ENCODE data around the gene SLC44A1. TPM values are rescaled to one million over a fixed set of nuclear protein-coding genes. Genes with fewer than 3 reads are reported as not detected.

Gene SLC44A1
- total and polyA plus RNA-seq, 2 donors from 2014 or later = 17.4 to 42.3 TPM

DNA sequence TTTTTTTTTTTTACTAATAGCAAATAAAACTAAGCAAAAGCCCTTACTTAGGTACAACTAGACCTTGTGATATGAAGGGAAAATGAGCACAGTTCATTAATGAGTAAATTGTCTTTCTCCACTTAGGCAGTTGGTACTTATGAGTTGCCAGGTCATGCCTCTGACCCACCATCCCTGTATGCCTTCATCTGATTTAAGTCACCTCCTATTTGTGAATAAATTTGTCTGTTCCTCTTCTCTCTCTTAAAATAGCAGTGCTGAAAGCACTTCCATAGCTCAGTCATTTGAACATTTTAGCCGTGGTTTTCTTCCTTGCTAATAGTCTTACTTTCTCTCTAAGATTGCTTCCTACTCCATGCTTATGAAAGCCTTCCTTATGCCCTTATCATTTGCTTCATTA lies 61.4 kb downstream of the SLC44A1 start:
- H3K27me3 ChIP-seq (ENCODE audit: control insufficient read depth, insufficient read depth, low read length) = no peaks in the 10 kb centered on the region
- no peak for DNase-seq
- intact Hi-C loops (cut with DNase I) = no loop called here
- H3K27ac ChIP-seq (ENCODE audit: low read depth in 2 of 2, low read length in 2 of 2) = peak overlapping the region in 1 of 2 donors; percentile 35
- H3K36me3 ChIP-seq (ENCODE audit: control insufficient read depth in 2 of 3, insufficient read depth in 3 of 3, low read length in 3 of 3) = peaks cover 0 to 2% (median 0%) of the 10 kb centered on the region in 3 donors
- TF ChIP-seq, protein P1, sequence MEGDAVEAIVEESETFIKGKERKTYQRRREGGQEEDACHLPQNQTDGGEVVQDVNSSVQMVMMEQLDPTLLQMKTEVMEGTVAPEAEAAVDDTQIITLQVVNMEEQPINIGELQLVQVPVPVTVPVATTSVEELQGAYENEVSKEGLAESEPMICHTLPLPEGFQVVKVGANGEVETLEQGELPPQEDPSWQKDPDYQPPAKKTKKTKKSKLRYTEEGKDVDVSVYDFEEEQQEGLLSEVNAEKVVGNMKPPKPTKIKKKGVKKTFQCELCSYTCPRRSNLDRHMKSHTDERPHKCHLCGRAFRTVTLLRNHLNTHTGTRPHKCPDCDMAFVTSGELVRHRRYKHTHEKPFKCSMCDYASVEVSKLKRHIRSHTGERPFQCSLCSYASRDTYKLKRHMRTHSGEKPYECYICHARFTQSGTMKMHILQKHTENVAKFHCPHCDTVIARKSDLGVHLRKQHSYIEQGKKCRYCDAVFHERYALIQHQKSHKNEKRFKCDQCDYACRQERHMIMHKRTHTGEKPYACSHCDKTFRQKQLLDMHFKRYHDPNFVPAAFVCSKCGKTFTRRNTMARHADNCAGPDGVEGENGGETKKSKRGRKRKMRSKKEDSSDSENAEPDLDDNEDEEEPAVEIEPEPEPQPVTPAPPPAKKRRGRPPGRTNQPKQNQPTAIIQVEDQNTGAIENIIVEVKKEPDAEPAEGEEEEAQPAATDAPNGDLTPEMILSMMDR (IDR thresholded peaks at IDR 0.05; ENCODE audit: borderline replicate concordance, extremely low read depth, insufficient read depth) = no peak
- H3K9ac ChIP-seq (ENCODE audit: low read length in 3 of 3) = peak overlapping the region in 1 of 3 donors; percentile 2
- peaks cover 0 to 7% (median 3%) of the 10 kb centered on the region in 3 donors for H3K4me1 ChIP-seq (ENCODE audit: control insufficient read depth in 2 of 3, insufficient read depth in 2 of 3, low read depth in 1 of 3, low read length in 3 of 3)
- FAIRE-seq = no peak
- no peaks in the 10 kb centered on the region for H3K9me3 ChIP-seq (ENCODE audit: control insufficient read depth in 2 of 3, insufficient read depth in 1 of 3, low read length in 3 of 3)
- H3K4me3 ChIP-seq (ENCODE audit: low read length in 3 of 3) = no peak overlapping the region

DNA sequence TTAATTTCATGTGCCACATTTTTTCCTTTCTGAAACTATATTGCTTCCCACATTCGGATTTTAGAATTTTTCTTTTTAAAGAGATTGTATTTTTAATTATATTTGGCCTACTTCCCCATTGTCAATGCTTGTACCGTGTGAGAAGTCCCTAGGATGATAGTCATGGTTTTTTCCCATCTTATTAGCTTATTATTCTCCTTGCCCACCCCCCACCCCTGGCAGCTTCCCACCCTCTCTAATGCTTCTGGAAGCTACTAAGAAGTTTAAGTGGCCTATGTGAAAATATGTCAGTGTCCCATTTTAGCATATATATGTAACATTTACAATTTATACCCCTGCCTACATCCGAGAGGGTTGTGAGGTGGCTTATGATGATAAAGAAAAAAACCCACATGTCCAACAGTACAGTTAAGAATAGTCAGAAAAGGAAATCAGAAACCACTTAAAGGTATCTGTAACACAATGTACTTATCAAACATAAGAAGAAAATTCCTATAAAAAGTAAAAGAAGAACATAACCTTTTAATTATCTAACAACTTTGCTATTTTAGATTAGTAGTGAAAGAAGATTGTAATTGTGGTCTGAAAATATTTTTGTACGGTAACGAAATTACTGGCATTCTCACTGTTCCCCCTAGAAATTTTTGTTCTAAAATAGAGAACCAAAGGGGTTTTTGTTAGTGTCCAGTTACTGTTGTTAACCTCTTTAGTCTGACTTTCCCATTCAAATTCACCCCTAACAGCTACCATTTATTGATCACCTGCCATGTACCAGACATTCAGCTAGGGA lies 62.1 kb downstream of the SLC44A1 start:
- peaks cover 0 to 7% (median 3%) of the 10 kb centered on the region in 3 donors for H3K4me1 ChIP-seq (ENCODE audit: control insufficient read depth in 2 of 3, insufficient read depth in 2 of 3, low read depth in 1 of 3, low read length in 3 of 3)
- H3K9me3 ChIP-seq (ENCODE audit: control insufficient read depth in 2 of 3, insufficient read depth in 1 of 3, low read length in 3 of 3) = no peaks in the 10 kb centered on the region
- no peak overlapping the region for H3K4me3 ChIP-seq (ENCODE audit: low read length in 3 of 3)
- peaks cover 0 to 2% (median 0%) of the 10 kb centered on the region in 3 donors for H3K36me3 ChIP-seq (ENCODE audit: control insufficient read depth in 2 of 3, insufficient read depth in 3 of 3, low read length in 3 of 3)
- FAIRE-seq (no peak), DNase-seq (no peak)
- H3K9ac ChIP-seq (ENCODE audit: low read length in 3 of 3) = peak overlapping the region in 1 of 3 donors; percentile 2
- TF ChIP-seq, protein P1 (IDR thresholded peaks at IDR 0.05; ENCODE audit: borderline replicate concordance, extremely low read depth, insufficient read depth) = no peak
- H3K27me3 ChIP-seq (ENCODE audit: control insufficient read depth, insufficient read depth, low read length) = no peaks in the 10 kb centered on the region
- intact Hi-C loops (cut with DNase I) = no loop called here
- no peak overlapping the region for H3K27ac ChIP-seq (ENCODE audit: low read depth in 2 of 2, low read length in 2 of 2)

DNA sequence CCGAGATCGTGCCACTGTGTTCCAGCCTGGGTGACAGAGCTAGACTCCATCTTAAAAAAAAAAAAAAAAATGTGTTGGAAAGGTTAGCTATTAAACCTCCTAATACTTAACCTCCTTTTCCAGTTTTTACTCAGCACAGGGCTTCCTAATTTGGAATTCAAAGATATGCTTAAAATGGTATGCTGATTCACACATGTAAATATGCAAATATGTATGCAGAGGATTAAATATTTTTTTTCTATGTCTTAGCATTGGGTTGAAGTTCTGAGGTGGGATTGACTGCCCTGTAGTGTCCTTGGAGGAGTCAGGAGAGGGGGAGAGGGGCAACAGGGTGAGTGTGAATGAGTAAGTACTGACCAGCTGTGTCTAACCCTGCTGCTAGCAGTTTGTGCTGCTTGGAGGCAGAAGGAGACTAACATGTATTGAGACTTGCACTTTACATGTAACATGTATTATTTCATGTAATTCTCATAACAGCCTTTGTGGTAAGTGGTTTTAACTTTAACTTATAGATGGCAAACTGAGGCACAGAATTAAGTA lies 63.2 kb downstream of the SLC44A1 start:
- Histone ChIP-seq H3K9me3 (ENCODE audit: control insufficient read depth in 2 of 3, insufficient read depth in 1 of 3, low read length in 3 of 3) (no peaks in the 10 kb centered on the region), H3K9ac (ENCODE audit: low read length in 3 of 3) (no peak overlapping the region), H3K4me1 (ENCODE audit: control insufficient read depth in 2 of 3, insufficient read depth in 2 of 3, low read depth in 1 of 3, low read length in 3 of 3) (peaks cover 0 to 3% (median 3%) of the 10 kb centered on the region in 3 donors), H3K27me3 (ENCODE audit: control insufficient read depth, insufficient read depth, low read length) (no peaks in the 10 kb centered on the region), H3K27ac (ENCODE audit: low read depth in 2 of 2, low read length in 2 of 2) (no peak overlapping the region), H3K36me3 (ENCODE audit: control insufficient read depth in 2 of 3, insufficient read depth in 3 of 3, low read length in 3 of 3) (peaks cover 0 to 2% (median 0%) of the 10 kb centered on the region in 3 donors), H3K4me3 (ENCODE audit: low read length in 3 of 3) (no peak overlapping the region)
- DNase-seq (no peak), FAIRE-seq (no peak)
- intact Hi-C loops (cut with DNase I) = no loop called here
- TF ChIP-seq, protein P1 (IDR thresholded peaks at IDR 0.05; ENCODE audit: borderline replicate concordance, extremely low read depth, insufficient read depth) = no peak
